GM19023 (cell line): ENCODE measurements around the gene PSMD13.
A peak's percentile ranks its signal among the peaks of the same experiment; 100 is the strongest.
"Not testable (repeated sequence)": the region's sequence is repeated elsewhere in the genome, so short reads cannot be mapped to it uniquely, and the experiment has no call there.

ENCODE experiments used
- ATAC-seq: cut with Tn5 transposase; IDR thresholded peaks from one replicate; pipeline ENCODE4 v1.9.1; 2021; ENCODE audit warnings: mild to moderate bottlenecking, moderate library complexity; ENCODE audit not compliant: unreplicated experiment

PSMD13 gene

DNA sequence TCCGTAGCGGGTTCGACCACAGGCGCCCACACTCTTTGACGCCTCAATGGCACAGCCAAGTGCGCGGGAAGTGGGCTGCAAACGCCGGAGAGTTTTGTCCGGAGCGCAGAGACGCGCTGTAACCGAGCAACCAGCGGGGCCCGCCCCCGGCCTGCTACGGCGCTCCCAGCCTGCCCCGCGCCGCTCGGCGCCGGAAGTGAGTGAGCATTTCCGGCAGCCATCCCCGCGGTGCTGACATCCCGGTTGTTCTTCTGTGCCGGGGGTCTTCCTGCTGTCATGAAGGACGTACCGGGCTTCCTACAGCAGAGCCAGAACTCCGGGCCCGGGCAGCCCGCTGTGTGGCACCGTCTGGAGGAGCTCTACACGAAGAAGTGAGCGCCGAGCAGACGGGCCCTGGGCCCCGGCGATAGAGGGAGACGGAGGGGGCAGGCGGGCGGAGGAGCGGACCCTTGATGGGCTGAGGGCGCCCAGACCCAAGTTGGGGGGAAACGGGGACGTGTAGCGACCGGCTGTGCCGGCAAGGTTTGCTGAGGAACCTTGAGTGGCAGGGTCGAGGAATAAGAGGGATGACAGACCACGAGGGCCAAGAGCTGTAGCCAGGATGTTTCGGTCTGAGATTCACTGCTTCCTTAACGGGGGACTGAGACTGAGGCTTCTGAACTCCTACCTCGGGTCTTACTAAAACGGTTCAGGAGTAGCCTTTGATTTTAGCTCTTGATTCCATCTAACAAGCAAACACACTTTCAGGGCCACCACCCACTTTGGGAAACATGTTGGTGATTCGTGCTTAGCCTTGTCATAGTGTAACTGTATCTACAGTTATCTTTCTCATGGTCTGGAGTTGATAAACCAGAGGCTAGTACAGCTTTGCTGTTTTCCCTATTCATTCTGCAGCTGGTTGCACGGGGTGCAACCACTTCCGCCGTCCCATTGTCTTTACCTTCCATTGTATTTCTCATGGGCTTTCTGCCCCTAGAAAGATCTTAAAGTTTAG, at the start of gene PSMD13:
Gene PSMD13, plus strand, starts transcription at position 203 of the 994 bp plus-strand sequence. Its CDS starts 74 bp downstream, at position 277.
- ATAC-seq, result peak; percentile 83

DNA sequence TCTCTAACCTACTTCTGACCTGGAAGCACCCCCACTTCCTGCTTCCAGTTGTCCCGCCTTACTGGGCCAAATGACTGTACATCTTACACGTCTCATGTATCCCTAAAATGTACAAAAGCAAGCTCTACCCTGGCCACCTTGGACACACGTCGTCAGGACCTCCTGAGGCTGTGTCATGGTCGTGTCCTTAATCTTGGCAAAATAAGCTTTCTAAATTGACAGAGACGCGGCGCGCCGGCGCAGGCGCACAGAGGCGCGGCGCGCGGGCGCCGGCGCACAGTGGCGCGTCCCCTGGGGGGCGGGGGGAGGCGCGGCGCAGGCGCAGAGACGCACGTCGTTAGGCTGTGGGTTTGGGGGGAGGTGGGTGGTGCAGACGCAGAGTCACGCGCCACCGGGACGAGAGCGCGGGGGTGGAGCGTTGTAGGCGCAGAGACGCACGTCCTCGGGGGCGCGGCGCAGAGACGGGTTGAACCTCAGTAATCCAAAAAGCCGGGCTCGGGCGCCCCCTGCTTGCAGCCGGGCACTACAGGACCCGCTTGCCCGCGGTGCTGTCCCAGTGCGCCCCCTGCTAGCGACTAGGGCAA, 47.5 kb upstream of the PSMD13 start:
- not testable (repeated sequence) for ATAC-seq

DNA sequence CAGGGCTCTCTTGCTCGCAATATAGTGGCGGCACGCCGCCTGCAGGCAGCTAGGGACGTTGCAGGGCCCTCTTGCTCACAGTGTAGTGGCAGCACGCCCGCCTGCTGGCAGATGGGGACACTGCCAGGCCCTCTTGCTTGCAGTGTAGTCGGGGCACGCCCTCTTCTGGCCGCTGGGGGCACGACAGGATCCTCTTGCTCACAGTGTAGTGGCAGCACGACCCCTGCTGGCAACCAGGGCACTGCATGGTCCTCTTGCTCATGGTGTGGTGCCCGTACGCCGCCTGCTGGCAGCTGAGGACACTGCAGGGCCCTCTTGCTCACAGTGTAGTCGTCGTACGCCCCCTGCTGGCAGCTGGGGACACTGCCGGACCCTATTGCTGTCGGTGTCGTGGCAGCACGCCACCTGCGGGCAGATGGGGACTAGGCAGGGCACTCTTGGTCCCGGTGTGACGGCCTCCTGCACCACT, 46.9 kb upstream of the PSMD13 start:
- ATAC-seq, result peak; percentile 68

DNA sequence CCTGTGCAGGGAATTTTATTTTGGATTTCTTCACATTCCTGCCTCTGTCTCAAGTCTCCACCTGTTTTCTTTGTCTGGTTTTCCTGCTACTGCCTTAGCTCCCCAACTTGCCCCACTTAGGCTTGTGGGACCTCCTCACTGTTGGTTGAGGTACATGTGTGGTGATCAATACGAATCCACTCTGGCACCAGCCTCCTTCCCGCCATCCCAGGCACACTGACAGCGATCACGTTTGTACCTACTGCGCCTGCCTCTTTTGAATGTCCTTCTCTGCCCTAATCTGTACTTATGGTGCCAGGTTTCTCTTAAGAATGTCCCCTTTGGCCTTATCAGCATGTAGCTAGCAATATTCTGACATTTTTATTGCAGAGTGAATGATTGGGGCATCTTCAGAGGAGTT, 46.2 kb upstream of the PSMD13 start:
- not testable (repeated sequence) for ATAC-seq

DNA sequence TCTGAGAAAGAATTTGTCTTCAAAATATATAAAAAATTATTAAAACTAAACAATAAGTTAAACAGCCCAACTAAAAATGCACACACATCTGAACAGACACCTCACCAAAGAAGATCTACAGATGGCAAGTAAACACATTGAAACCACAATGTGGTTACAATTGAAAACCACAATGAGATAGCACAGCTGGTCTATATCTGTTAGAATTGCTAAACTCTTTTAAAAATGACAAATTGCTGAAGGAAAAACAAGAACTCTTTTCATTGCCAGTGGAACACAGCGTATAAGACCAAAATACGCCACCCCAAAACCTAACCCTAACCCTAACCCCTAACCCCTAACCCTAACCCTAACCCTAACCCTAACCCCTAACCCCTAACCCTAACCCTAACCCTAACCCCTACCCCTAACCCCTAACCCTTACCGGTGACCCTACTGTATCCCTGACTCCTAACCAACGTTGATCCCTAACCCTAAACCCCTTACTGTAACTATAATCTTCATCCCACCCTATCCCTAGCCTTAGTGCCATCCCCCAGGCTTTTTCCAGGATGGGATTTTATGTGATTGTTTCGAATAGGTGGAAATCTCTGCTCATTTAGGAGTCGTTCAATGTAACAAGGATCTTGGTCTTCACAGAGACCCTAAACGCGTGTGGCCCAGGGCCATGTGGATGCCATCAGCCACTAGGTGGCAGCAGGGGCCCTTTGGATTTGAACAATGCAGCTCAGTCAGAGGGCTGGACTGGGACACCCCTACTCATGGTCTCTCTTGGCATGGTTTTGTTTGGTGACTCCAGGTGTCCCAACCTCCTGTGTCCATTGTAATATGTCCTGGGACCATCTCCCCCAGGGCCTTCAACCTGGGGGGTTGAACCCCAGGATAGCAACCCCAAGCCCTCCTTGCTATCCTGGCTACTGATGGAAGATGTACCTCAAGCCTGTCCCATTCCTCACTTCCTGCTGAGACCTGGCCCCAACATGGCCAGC, 45.0 kb upstream of the PSMD13 start:
- ATAC-seq, result not testable (repeated sequence)

DNA sequence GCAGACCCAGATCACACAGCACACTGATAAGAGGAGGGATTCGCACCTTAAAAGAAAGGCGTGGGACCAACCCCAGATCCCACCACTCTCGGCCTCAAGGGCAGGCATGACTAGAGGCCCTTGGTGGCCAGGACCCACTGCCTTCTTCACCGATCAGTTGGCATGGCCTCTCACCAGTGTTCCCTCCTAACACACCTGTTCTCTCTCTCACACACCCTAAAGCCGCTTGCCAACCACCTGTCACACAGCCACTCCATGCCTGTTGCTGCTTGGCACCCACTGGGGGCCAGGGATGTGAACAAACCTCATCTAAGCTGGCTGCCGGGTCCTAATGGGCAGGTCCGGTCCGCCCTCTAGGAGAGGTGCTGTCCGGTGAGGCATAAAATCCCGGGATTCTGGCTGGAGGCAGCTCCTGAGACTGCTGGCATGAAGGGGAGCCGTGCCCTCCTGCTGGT, 44.1 kb upstream of the PSMD13 start, which contains the start of gene SCGB1C1:
Gene SCGB1C1, plus strand, starts transcription at position 405 of the 455 bp plus-strand sequence. Its CDS starts 22 bp downstream, at position 427.
- not testable (repeated sequence) for ATAC-seq

DNA sequence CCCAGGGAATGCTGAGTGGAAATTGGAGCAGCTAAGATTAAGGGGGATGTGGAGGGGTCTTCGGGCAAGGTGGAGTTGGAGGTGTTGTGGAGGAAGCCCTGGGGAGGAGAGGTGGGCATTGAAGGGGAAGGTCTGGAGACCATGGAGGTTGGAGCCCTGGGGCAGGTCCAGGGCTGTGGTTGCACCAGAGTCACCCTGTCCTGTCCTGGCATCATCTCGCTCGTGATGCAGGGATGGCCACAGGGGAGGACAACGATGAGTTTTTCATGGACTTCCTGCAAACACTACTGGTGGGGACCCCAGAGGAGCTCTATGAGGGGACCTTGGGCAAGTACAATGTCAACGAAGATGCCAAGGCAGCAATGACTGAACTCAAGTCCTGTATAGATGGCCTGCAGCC, 43.3 kb upstream of the PSMD13 start:
- not testable (repeated sequence) for ATAC-seq

DNA sequence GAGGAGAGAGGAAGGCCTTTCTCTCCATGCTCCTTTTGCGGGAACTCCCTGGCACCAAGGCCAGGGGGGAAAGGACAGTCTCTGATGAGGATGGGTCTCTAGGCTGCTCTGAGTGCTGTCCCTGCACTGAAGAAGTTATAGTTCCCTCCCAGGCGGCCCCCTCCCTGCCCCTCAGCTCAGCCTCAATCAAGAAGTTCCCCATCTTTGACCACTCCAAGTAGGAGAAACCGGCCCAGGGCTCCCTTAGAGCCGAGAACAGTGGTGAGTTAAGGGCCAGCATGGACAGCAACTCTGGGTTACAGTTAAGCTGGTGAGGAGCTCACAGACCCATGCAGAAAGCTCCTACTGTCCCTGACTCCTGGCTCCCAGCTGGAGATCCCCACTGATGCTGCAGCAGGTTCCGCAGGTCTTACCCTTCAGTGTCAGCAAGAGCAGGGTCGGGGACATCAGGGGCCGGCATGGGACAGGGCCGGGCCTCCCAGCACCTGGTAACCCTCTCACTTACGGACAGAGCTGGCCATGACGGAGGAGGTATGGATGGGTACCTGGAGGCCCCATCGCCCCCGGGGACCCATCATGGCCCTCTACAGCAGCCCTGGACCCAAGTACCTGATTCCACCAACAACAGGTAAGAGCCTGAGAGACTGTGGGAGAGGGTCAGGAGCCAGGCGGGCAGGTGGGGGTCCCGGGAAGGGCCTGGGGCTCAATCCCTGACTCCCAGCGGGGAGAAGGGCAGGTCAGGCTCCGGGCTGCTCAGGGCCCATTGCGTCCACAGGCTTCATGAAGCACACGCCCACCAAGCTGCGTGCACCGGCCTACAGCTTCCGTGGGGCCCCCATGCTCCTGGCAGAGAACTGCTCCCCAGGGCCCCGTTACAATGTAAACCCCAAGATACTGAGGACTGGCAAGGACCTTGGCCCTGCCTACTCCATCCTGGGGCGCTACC, 39.7 kb upstream of the PSMD13 start:
- no peak for ATAC-seq

DNA sequence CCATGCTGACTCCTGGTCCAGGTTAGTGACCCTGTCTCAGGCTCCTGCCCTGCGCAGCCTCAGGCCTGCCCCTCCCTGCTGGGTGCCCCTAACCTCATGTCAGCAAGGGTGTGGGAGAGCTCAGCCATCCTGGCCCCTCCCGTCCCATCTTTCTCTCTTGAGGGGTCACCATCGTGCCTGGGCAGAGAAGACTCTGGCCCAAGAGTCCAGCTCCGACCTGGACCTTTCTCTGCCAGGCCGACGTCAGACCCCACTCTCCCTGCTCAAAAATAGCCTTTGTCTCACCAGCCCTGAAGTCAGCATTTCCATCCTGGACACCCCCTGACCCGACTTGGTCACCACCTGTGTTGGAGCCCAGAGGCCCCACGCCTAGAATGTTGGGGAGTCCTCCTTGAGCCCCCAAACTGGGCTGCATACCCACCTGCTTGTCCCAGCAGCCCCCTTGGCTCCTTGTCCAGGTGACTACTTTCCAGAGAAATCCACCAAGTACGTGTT, 39.0 kb upstream of the PSMD13 start:
- ATAC-seq, result no peak

DNA sequence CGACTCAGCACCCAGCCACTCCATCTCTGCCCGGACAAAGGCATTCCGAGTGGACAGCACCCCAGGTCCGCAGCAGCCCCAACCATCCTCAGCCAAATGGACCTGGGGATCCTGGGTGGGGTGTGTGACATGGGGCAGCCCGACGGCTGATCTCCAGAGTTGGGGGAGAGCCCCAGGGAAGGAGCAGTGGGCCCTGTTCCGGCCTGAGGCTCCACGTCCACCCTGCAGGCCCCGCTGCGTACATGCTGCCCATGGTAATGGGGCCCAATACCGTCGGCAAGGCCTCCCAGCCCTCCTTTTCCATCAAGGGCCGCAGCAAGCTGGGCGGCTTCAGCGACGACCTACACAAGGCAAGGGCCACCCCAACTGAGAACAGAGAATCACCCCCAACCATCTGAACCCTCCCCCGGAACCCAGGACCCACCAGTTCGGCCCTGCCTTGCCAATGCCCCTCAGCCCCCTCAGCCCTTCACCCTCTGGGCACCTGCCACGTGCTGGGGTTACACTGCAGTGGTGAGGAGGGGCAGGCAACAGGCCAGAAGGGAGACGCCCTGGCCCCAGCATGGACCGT, 38.5 kb upstream of the PSMD13 start:
- ATAC-seq, result no peak

DNA sequence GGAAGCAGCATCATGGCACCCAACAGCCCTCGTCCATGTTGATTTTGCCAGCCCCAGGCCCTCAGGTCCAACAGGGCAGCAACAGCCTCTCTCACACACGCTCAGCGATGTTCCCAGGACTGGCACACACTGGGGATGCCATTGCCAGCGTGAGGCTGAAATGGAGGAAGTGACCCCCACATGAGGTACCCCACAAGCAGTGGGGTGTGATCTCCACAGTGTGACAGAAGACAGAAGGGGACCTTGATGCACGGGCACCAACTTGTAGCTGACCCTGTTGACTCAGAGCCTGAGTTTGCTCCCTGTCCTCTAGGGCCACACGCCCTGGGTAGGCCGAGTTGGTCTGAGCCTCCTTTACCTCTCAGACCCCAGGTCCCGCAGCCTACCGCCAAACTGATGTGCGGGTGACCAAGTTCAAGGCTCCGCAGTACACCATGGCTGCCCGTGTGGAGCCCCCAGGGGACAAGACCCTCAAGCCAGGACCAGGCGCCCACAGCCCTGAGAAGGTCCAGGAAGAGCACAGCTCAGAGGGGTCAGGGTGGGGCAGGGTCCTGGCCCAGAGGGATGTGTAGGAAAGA, 37.7 kb upstream of the PSMD13 start:
- ATAC-seq, result no peak

DNA sequence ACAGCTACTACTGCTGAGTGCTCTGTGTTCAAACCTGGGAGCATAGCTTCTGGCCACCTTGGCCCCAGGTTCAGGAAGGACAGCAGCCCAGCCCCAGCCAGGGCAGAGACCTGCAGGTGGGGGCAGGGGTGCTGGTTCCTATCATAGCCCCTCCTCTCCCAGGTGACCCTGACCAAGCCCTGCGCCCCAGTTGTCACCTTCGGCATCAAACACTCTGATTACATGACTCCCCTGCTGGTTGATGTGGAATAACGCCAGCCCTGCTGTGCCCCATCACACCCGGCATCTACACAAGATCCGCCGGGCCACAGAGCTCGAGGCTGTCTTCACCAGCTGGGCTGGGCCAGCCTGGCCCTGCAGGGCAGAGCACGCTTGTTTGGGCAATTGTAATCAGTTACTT, 37.0 kb upstream of the PSMD13 start:
- ATAC-seq, result no peak

DNA sequence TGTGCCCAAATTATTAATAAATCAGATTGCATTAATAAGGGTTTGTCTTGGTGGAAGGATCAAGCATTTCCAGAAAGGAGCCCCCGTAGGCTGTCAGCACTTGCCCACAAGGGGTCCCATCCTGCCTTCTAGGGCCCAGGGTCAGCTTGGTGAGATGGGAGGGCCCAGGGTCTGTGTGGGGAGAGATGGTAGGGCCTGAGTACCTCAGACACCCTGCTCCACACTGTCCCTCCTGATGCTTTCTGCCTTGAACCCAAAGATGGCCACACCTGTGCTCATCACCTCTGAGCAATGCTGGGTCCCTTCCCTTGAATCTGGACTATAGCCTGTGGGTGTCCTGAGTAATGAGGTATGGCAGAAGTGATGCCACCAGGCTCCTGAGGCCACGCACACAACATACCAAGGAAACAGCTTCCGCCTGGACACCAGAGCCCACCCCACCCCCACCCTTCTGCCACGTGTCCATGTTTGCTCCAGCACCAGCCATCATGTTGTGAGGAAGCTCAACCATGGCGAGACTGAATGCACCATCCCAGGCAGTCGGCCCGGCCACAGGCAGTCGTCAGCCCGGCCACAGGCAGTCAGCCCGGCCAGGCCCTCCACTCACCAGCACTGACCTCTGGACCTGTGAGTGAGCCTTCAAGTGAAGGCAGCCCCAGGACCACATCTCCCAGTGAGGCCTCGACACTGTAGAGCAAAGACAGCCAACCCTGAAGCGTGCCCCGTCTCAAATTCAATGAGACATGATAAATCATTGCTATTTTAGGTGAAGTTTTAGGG, 36.4 kb upstream of the PSMD13 start:
- ATAC-seq, result no peak

DNA sequence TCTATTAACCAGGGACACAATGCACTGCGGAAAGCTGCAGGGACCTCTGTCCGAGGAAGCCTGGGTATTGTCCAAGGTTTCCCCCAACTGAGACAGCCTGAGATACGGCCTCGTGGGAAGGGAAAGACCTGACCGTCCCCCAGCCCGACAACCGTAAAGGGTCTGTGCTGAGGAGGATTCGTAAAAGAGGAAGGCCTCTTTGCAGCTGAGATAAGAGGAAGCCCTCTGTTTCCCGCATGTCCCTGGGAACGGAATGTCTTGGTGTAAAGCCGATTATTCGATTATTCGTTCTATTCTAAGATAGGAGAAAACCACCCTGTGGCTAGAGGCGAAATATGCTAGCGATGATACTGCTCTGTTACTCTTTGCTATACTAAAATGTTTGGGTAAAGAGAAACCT, 34.8 kb upstream of the PSMD13 start:
- no peak for ATAC-seq

DNA sequence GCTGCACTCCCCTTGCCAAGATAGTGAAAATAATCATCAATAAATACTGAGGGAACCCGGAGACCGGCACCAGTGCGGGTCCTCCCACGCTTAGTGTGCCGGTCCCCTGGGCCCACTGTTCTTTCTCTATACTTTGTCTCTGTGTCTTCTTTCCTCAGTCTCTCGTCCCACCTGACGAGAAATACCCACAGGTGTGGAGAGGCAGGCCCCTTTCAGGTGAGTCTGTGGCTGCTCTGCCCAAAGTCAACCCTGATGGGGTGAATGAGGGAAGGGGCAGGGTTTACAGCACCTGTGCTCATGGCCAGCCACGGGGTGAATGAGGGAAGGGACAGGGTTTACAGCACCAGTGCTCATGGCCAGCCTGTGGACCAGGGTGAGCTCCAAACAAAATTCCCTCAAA, 34.3 kb upstream of the PSMD13 start:
- no peak for ATAC-seq

DNA sequence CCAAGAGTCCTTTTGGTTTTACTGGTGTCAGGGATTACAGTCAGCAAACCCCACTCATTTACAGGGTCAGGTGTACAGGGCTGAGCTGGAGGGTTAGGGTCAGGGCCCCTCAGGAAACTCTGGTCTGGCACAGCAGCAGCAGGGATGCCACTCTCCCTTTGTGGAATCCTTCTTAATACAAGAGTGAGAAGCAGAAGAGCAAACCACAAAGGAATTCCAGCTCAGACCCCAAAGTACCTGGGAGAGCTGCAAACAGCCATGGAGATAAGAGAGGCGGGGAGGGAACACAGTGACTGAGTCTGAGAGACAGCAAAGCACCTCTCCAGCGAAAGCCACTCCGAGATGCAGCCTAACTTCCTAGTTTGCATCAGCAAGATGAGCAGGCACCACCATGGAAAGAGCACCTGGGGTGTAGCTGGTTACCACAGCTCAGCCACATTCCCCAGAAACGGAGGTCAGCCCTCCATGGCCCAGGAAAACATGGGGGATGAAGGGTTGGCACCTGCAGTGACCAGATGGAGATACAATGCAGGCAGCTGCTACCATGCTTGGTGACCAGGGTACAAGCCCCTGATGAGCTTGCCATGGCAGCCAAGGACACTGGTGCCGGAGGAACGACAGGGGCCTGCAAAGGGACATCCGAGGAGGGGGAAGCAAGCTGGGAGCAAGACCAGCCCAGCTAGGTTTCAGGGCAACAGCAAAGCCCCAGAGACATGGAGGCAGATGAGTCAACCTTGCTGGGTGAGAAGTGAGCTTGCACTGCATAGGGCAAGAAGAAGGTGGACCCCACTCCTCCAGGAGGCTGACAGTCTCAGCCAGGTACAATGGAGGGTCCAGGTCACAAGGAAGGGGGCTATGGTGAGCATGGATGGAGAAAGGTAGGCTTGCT, 33.5 kb upstream of the PSMD13 start:
- ATAC-seq, result no peak
